PFSK-1 (cell line): ENCODE data around the gene RAB26.

Experiments used
- SIN3A ChIP-seq: IDR thresholded peaks from 2 replicates; pipeline ENCODE4 v1.6.1; 2012; ENCODE audit warnings: mild to moderate bottlenecking, low read length, moderate library complexity, borderline replicate concordance; ENCODE audit not compliant: insufficient read depth
- TAF1 ChIP-seq: IDR thresholded peaks from 2 replicates; pipeline ENCODE4 v1.6.1; 2012; ENCODE audit warnings: low read length, control low read depth, borderline replicate concordance; ENCODE audit not compliant: insufficient read depth

GRCh38 chr16:2176047-2176446 is 27.6 kb downstream of the RAB26 start:
- TF ChIP-seq TAF1, result no peak
- TF ChIP-seq SIN3A, result no peak
